DMS79 treated with DMSO at 0.1 percent for 48 hours (cell line): ENCODE data around the gene SPRY2.

Experiments
- DNase-seq: peaks from one replicate; lab custom pipeline; 2025; lab: John Stamatoyannopoulos, UW

Gene SPRY2

GRCh38 chr13:80313668-80314256 lies 27.2 kb downstream of the SPRY2 start:
- DNase-seq = no peak

GRCh38 chr13:80312967-80313366 lies 28.0 kb downstream of the SPRY2 start:
- DNase-seq = no peak

GRCh38 chr13:80312012-80312704 lies 28.8 kb downstream of the SPRY2 start:
- DNase-seq = no peak

- DNase-seq = no peak
Measured at GRCh38 chr13:80309926-80310325, 31.0 kb downstream of the SPRY2 start.

- DNase-seq = no peak
Measured at GRCh38 chr13:80307401-80307987, 33.4 kb downstream of the SPRY2 start.

GRCh38 chr13:80306337-80306972 lies 34.5 kb downstream of the SPRY2 start:
- no peak for DNase-seq

GRCh38 chr13:80305737-80306136 lies 35.2 kb downstream of the SPRY2 start:
- no peak for DNase-seq

GRCh38 chr13:80303225-80303811 lies 37.6 kb downstream of the SPRY2 start:
- DNase-seq = no peak

- DNase-seq = no peak
Measured at GRCh38 chr13:80299046-80299445, 41.9 kb downstream of the SPRY2 start.

GRCh38 chr13:80297503-80297902 lies 43.4 kb downstream of the SPRY2 start:
- no peak for DNase-seq

- DNase-seq = no peak
Measured at GRCh38 chr13:80297094-80297493, 43.8 kb downstream of the SPRY2 start.

- no peak for DNase-seq
Measured at GRCh38 chr13:80296638-80297037, 44.3 kb downstream of the SPRY2 start.

- DNase-seq = no peak
Measured at GRCh38 chr13:80290591-80290990, 50.3 kb downstream of the SPRY2 start.
